ENCODE data around the gene RNF40. TPM values are rescaled to one million over a fixed set of nuclear protein-coding genes. Genes with fewer than 3 reads are reported as not detected.

Gene RNF40
- total RNA-seq, 1 donor from 2014 or later = 124 TPM

DNA sequence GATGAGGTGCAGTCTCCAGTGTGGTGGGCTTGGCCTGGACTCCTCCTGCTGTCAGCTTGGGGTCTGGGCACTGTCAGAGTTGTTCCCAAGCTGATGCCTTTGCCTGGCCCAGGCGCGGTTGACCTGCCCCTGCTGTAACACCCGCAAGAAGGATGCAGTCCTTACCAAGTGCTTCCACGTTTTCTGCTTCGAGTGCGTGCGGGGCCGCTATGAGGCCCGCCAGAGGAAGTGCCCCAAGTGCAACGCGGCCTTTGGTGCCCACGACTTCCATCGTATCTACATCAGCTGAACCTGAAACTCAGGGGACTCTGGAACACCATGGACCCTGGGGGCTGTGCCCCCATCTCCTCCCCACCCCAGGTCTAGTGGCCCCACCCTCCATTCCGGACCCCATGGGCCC, 11.7 kb downstream of the RNF40 start:
- no peak for TF ChIP-seq CTCF (IDR thresholded peaks at IDR 0.05; ENCODE audit: unreplicated experiment)
- H3K27me3 Mint-ChIP-seq (ENCODE audit: low read depth) = no peaks in the 10 kb centered on the region
- no peak overlapping the region for H3K4me3 Mint-ChIP-seq
- no peaks in the 10 kb centered on the region for H3K9me3 Mint-ChIP-seq
- H3K36me3 Mint-ChIP-seq = peaks cover 17% of the 10 kb centered on the region
- H3K27ac Mint-ChIP-seq = no peak overlapping the region
- H3K4me1 Mint-ChIP-seq = peaks cover 20% of the 10 kb centered on the region
- DNase-seq (ENCODE audit: low spot score in 2 of 2, unreplicated experiment in 2 of 2) = no peak

GRCh38 chr16:30774367-30775130, 12.4 kb downstream of the RNF40 start:
- no peaks in the 10 kb centered on the region for H3K9me3 Mint-ChIP-seq
- peaks cover 15% of the 10 kb centered on the region for H3K36me3 Mint-ChIP-seq
- no peak for TF ChIP-seq CTCF (IDR thresholded peaks at IDR 0.05; ENCODE audit: unreplicated experiment)
- H3K27me3 Mint-ChIP-seq (ENCODE audit: low read depth) = no peaks in the 10 kb centered on the region
- no peak for DNase-seq (ENCODE audit: low spot score in 2 of 2, unreplicated experiment in 2 of 2)
- peaks cover 20% of the 10 kb centered on the region for H3K4me1 Mint-ChIP-seq
- peak overlapping the region; percentile 96 for H3K27ac Mint-ChIP-seq
- H3K4me3 Mint-ChIP-seq = peak overlapping the region; percentile 95

- TF ChIP-seq CTCF (IDR thresholded peaks at IDR 0.05; ENCODE audit: unreplicated experiment) = no peak
Observed at GRCh38 chr16:30775131-30775391, 12.9 kb downstream of the RNF40 start.

GRCh38 chr16:30775392-30776188, 13.5 kb downstream of the RNF40 start:
- peak overlapping the region; percentile 95 for H3K4me3 Mint-ChIP-seq
- peaks cover 20% of the 10 kb centered on the region for H3K4me1 Mint-ChIP-seq
- H3K27me3 Mint-ChIP-seq (ENCODE audit: low read depth) = no peaks in the 10 kb centered on the region
- no peaks in the 10 kb centered on the region for H3K9me3 Mint-ChIP-seq
- DNase-seq (ENCODE audit: low spot score in 2 of 2, unreplicated experiment in 2 of 2) = peak in 1 of 2 experiments; percentile 67
- no peak for TF ChIP-seq CTCF (IDR thresholded peaks at IDR 0.05; ENCODE audit: unreplicated experiment)
- H3K36me3 Mint-ChIP-seq = peaks cover 15% of the 10 kb centered on the region
- peak overlapping the region; percentile 96 for H3K27ac Mint-ChIP-seq

More at GRCh38 chr16:30775131-30775391, 12.9 kb downstream of the RNF40 start:
- Mint-ChIP-seq H3K27me3 (ENCODE audit: low read depth) (no peaks in the 10 kb centered on the region), H3K4me1 (peaks cover 20% of the 10 kb centered on the region), H3K9me3 (no peaks in the 10 kb centered on the region), H3K4me3 (peak overlapping the region; percentile 95), H3K36me3 (peaks cover 15% of the 10 kb centered on the region), H3K27ac (peak overlapping the region; percentile 96)
- no peak for DNase-seq (ENCODE audit: low spot score in 2 of 2, unreplicated experiment in 2 of 2)

- no peak overlapping the region for H3K27ac Mint-ChIP-seq
- DNase-seq (ENCODE audit: low spot score in 2 of 2, unreplicated experiment in 2 of 2) = no peak
Observed at GRCh38 chr16:30777591-30778297, 15.6 kb downstream of the RNF40 start.

More at GRCh38 chr16:30777591-30778297, 15.6 kb downstream of the RNF40 start:
- Mint-ChIP-seq H3K27me3 (ENCODE audit: low read depth) (no peaks in the 10 kb centered on the region), H3K36me3 (peaks cover 9% of the 10 kb centered on the region), H3K4me3 (peak overlapping the region; percentile 95), H3K4me1 (peaks cover 20% of the 10 kb centered on the region), H3K9me3 (no peaks in the 10 kb centered on the region)
- TF ChIP-seq CTCF (IDR thresholded peaks at IDR 0.05; ENCODE audit: unreplicated experiment) = no peak

Measured in mesothelial cell of epicardium (in vitro differentiated cells).